Chondrocyte (in vitro differentiated cells): Measurements from ENCODE around the gene TSPAN12. TPM values are rescaled to one million over a fixed set of nuclear protein-coding genes. Genes with fewer than 3 reads are reported as not detected.

Experiments
- DNase-seq: peaks from one replicate; pipeline ENCODE4 v3.0.0; 2021; ENCODE audit warnings: mixed read lengths, low spot score
- H3K27ac Mint-ChIP-seq: one replicate; pipeline ENCODE4 v1.8.0; 2021; ENCODE audit warnings: mild to moderate bottlenecking, moderate library complexity, mixed read lengths; ENCODE audit not compliant: unreplicated experiment
- H3K27me3 Mint-ChIP-seq: 2 replicates; pipeline ENCODE4 v1.8.0; 2021; ENCODE audit warnings: low read depth, mixed read lengths
- H3K36me3 Mint-ChIP-seq: 2 replicates; pipeline ENCODE4 v1.8.0; 2021; ENCODE audit warnings: low read depth, mixed read lengths
- H3K4me1 Mint-ChIP-seq: 2 replicates; pipeline ENCODE4 v1.8.0; 2021; ENCODE audit warnings: low read depth, mild to moderate bottlenecking, mixed read lengths
- H3K4me3 Mint-ChIP-seq: one replicate; pipeline ENCODE4 v1.8.0; 2021; ENCODE audit warnings: mild to moderate bottlenecking, moderate library complexity, mixed read lengths; ENCODE audit not compliant: unreplicated experiment
- H3K9me3 Mint-ChIP-seq: 2 replicates; pipeline ENCODE4 v1.8.0; 2021; ENCODE audit warnings: low read depth, mixed read lengths
- CTCF ChIP-seq: fragments of 200-600 bp; sonication (generic); IDR thresholded peaks from 2 replicates; pipeline ENCODE4 v1.5.0; 2021; ENCODE audit warnings: antibody characterized with exemption, mild to moderate bottlenecking, moderate library complexity
- total RNA-seq: library from RNA; stranded (reverse); gene quantifications from 3 replicates; pipeline ENCODE4 v1.2.1, GENCODE V29; 2021

TSPAN12 gene
- total RNA-seq, 1 donor from 2014 or later: 7.8 TPM

- Mint-ChIP-seq H3K27ac (no peak overlapping the region), H3K27me3 (no peaks in the 10 kb centered on the region), H3K4me3 (no peak overlapping the region), H3K4me1 (no peaks in the 10 kb centered on the region), H3K9me3 (no peaks in the 10 kb centered on the region), H3K36me3 (peaks cover 7% of the 10 kb centered on the region)
- no peak for TF ChIP-seq CTCF
- no peak for DNase-seq
Measured at GRCh38 chr7:120817851-120818250, 40.1 kb downstream of the TSPAN12 start.

GRCh38 chr7:120814253-120814939, 43.5 kb downstream of the TSPAN12 start:
- no peak for TF ChIP-seq CTCF
- no peak overlapping the region for H3K4me3 Mint-ChIP-seq
- H3K27me3 Mint-ChIP-seq: no peaks in the 10 kb centered on the region
- no peaks in the 10 kb centered on the region for H3K9me3 Mint-ChIP-seq
- H3K36me3 Mint-ChIP-seq: peaks cover 5% of the 10 kb centered on the region
- no peak overlapping the region for H3K27ac Mint-ChIP-seq
- no peak for DNase-seq
- H3K4me1 Mint-ChIP-seq: no peaks in the 10 kb centered on the region

GRCh38 chr7:120813546-120814252, 44.2 kb downstream of the TSPAN12 start:
- Mint-ChIP-seq H3K4me1 (no peaks in the 10 kb centered on the region), H3K27me3 (no peaks in the 10 kb centered on the region), H3K4me3 (no peak overlapping the region), H3K27ac (no peak overlapping the region), H3K9me3 (no peaks in the 10 kb centered on the region), H3K36me3 (peaks cover 5% of the 10 kb centered on the region)
- no peak for DNase-seq
- TF ChIP-seq CTCF: no peak

GRCh38 chr7:120813089-120813488, 44.9 kb downstream of the TSPAN12 start:
- no peaks in the 10 kb centered on the region for H3K9me3 Mint-ChIP-seq
- no peak overlapping the region for H3K27ac Mint-ChIP-seq
- H3K4me1 Mint-ChIP-seq: no peaks in the 10 kb centered on the region
- H3K27me3 Mint-ChIP-seq: no peaks in the 10 kb centered on the region
- DNase-seq: no peak
- TF ChIP-seq CTCF: no peak
- H3K4me3 Mint-ChIP-seq: no peak overlapping the region
- H3K36me3 Mint-ChIP-seq: peaks cover 5% of the 10 kb centered on the region

GRCh38 chr7:120809260-120809659, 48.7 kb downstream of the TSPAN12 start:
- Mint-ChIP-seq H3K9me3 (no peaks in the 10 kb centered on the region), H3K4me1 (peaks cover 20% of the 10 kb centered on the region), H3K36me3 (peaks cover 3% of the 10 kb centered on the region), H3K4me3 (no peak overlapping the region), H3K27ac (no peak overlapping the region), H3K27me3 (no peaks in the 10 kb centered on the region)
- no peak for TF ChIP-seq CTCF
- DNase-seq: no peak
